GM12891 (cell line): ENCODE data around the gene TMCO5A.
"Not testable (repeated sequence)": the region's sequence is repeated elsewhere in the genome, so short reads cannot be mapped to it uniquely, and the experiment has no call there.

Experiments used
- DNase-seq: peaks from one replicate; pipeline ENCODE4 v3.0.0; 2011; ENCODE audit warnings: low spot score; ENCODE audit not compliant: insufficient read length
- FAIRE-seq: peaks from 2 replicates; lab custom pipeline; 2011; peaks lifted over from hg19 to GRCh38; lab: Jason Lieb, UNC
- PAX5 ChIP-seq: IDR thresholded peaks from 2 replicates; pipeline ENCODE4 v1.6.1; 2011; ENCODE audit warnings: low read length, moderate library complexity, mild to moderate bottlenecking; ENCODE audit not compliant: insufficient read depth, severe bottlenecking
- POLR2A ChIP-seq: IDR thresholded peaks from 2 replicates; pipeline ENCODE4 v1.6.1; 2011; ENCODE audit warnings: low read depth, low read length, control low read depth
- POLR2AphosphoS5 ChIP-seq: IDR thresholded peaks from 2 replicates; pipeline ENCODE4 v1.6.1; 2011; ENCODE audit warnings: low read depth, low read length, control low read depth
- POU2F2 ChIP-seq: IDR thresholded peaks from 2 replicates; pipeline ENCODE4 v1.6.1; 2011; ENCODE audit warnings: low read depth, mild to moderate bottlenecking, control low read depth, low read length, moderate library complexity
- SPI1 ChIP-seq: IDR thresholded peaks from 2 replicates; pipeline ENCODE4 v1.6.1; 2011; ENCODE audit warnings: low read depth, low read length, control low read depth
- TAF1 ChIP-seq: IDR thresholded peaks from 2 replicates; pipeline ENCODE4 v1.6.1; 2011; ENCODE audit warnings: low read depth, low read length, control low read depth

The TMCO5A gene

GRCh38 chr15:37907136-37907535 lies 27.3 kb upstream of the TMCO5A start:
- FAIRE-seq (no peak), DNase-seq (no peak)
- TF ChIP-seq POLR2A: no peak
- TF ChIP-seq PAX5: no peak
- no peak for TF ChIP-seq SPI1
- no peak for TF ChIP-seq TAF1
- TF ChIP-seq POLR2AphosphoS5: no peak
- TF ChIP-seq POU2F2: no peak

- DNase-seq (no peak), FAIRE-seq (no peak)
- TF ChIP-seq PAX5 (no peak), POU2F2 (no peak), POLR2AphosphoS5 (no peak), TAF1 (no peak), POLR2A (no peak), SPI1 (no peak)
These were observed 12.7 kb upstream of the TMCO5A start for GRCh38 chr15:37921527-37922385.

- no peak for TF ChIP-seq POLR2AphosphoS5
- TF ChIP-seq SPI1: no peak
- no peak for TF ChIP-seq POLR2A
- no peak for TF ChIP-seq TAF1
- TF ChIP-seq PAX5: no peak
- TF ChIP-seq POU2F2: no peak
- DNase-seq (no peak), FAIRE-seq (no peak)
These were observed 8.3 kb upstream of the TMCO5A start for GRCh38 chr15:37926136-37926535.

- no peak for TF ChIP-seq PAX5
- no peak for TF ChIP-seq POLR2A
- TF ChIP-seq POLR2AphosphoS5: no peak
- TF ChIP-seq SPI1: no peak
- no peak for TF ChIP-seq POU2F2
- TF ChIP-seq TAF1: no peak
- DNase-seq (no peak), FAIRE-seq (no peak)
These were observed 5.2 kb upstream of the TMCO5A start for GRCh38 chr15:37929238-37929637.

GRCh38 chr15:37931321-37931720 lies 3.1 kb upstream of the TMCO5A start:
- FAIRE-seq (no peak), DNase-seq (no peak)
- TF ChIP-seq POLR2A (no peak), SPI1 (no peak), PAX5 (no peak), POU2F2 (no peak), TAF1 (no peak), POLR2AphosphoS5 (no peak)

GRCh38 chr15:37931868-37932267 lies 2.6 kb upstream of the TMCO5A start:
- FAIRE-seq: no peak
- TF ChIP-seq PAX5 (no peak), POU2F2 (no peak), POLR2AphosphoS5 (no peak), TAF1 (no peak), SPI1 (no peak), POLR2A (no peak)
- DNase-seq: no peak

GRCh38 chr15:37932549-37932948 lies 1.9 kb upstream of the TMCO5A start:
- FAIRE-seq (no peak), DNase-seq (no peak)
- TF ChIP-seq POU2F2 (no peak), PAX5 (no peak), TAF1 (no peak), POLR2A (no peak), SPI1 (no peak), POLR2AphosphoS5 (no peak)

GRCh38 chr15:37933666-37934065 lies 774 bp upstream of the TMCO5A start:
- FAIRE-seq (no peak), DNase-seq (no peak)
- TF ChIP-seq POU2F2: no peak
- no peak for TF ChIP-seq SPI1
- no peak for TF ChIP-seq TAF1
- no peak for TF ChIP-seq POLR2A

- TF ChIP-seq POLR2AphosphoS5: no peak
- no peak for TF ChIP-seq POLR2A
- TF ChIP-seq SPI1: no peak
- no peak for TF ChIP-seq POU2F2
- TF ChIP-seq PAX5: no peak
- no peak for TF ChIP-seq TAF1
- DNase-seq (no peak), FAIRE-seq (no peak)
These were observed 6.4 kb downstream of the TMCO5A start for GRCh38 chr15:37940876-37941275.

GRCh38 chr15:37941779-37942178 lies 7.3 kb downstream of the TMCO5A start:
- DNase-seq (no peak), FAIRE-seq (no peak)
- TF ChIP-seq POLR2A (no peak), POU2F2 (no peak), PAX5 (no peak), TAF1 (no peak), SPI1 (no peak), POLR2AphosphoS5 (no peak)

GRCh38 chr15:37951999-37952398 lies 17.6 kb downstream of the TMCO5A start:
- TF ChIP-seq TAF1: no peak
- FAIRE-seq: no peak
- no peak for DNase-seq

GRCh38 chr15:37960742-37961141 lies 26.3 kb downstream of the TMCO5A start:
- FAIRE-seq, DNase-seq: not testable (repeated sequence)
